ENCODE measurements around the gene SRRM2.

Gene SRRM2

GRCh38 chr16:2756288-2757015, 4.0 kb downstream of the SRRM2 start:
- Mint-ChIP-seq H3K27me3 (peaks cover 5% of the 10 kb centered on the region), H3K36me3 (peaks cover 77% of the 10 kb centered on the region), H3K4me3 (no peak overlapping the region), H3K9me3 (no peaks in the 10 kb centered on the region), H3K4me1 (peaks cover 51% of the 10 kb centered on the region), H3K27ac (no peak overlapping the region)
- DNase-seq: no peak
- CTCF ChIA-PET: interaction anchor here (0.7 kb wide), 1 partner anchor 30 kb away, joined by 3 read pairs; no protein-coding TSS in a partner anchor

- CTCF ChIA-PET: no interaction called here
- Mint-ChIP-seq H3K36me3 (peaks cover 86% of the 10 kb centered on the region), H3K4me3 (no peak overlapping the region), H3K27me3 (peaks cover 2% of the 10 kb centered on the region), H3K9me3 (no peaks in the 10 kb centered on the region), H3K4me1 (peaks cover 44% of the 10 kb centered on the region), H3K27ac (peak overlapping the region; percentile 38)
- DNase-seq: no peak
Observed at GRCh38 chr16:2757344-2757743, 4.9 kb downstream of the SRRM2 start.

- H3K27ac Mint-ChIP-seq: no peak overlapping the region
- H3K36me3 Mint-ChIP-seq: peaks cover 98% of the 10 kb centered on the region
- CTCF ChIA-PET: no interaction called here
- no peaks in the 10 kb centered on the region for H3K9me3 Mint-ChIP-seq
- no peak overlapping the region for H3K4me3 Mint-ChIP-seq
- no peaks in the 10 kb centered on the region for H3K27me3 Mint-ChIP-seq
- peaks cover 19% of the 10 kb centered on the region for H3K4me1 Mint-ChIP-seq
- no peak for DNase-seq
Observed at GRCh38 chr16:2761472-2761871, 9.0 kb downstream of the SRRM2 start.

GRCh38 chr16:2761886-2762583, 9.6 kb downstream of the SRRM2 start:
- no peak overlapping the region for H3K27ac Mint-ChIP-seq
- no peak overlapping the region for H3K4me3 Mint-ChIP-seq
- no peaks in the 10 kb centered on the region for H3K27me3 Mint-ChIP-seq
- peaks cover 98% of the 10 kb centered on the region for H3K36me3 Mint-ChIP-seq
- no peaks in the 10 kb centered on the region for H3K9me3 Mint-ChIP-seq
- DNase-seq: no peak
- peaks cover 13% of the 10 kb centered on the region for H3K4me1 Mint-ChIP-seq
- CTCF ChIA-PET: interaction anchor here (2.8 kb wide), 1 partner anchor 8 kb away, joined by 8 read pairs; no protein-coding TSS in a partner anchor

- peaks cover 8% of the 10 kb centered on the region for H3K4me1 Mint-ChIP-seq
- peaks cover 96% of the 10 kb centered on the region for H3K36me3 Mint-ChIP-seq
- H3K27ac Mint-ChIP-seq: no peak overlapping the region
- CTCF ChIA-PET: interaction anchor here (2.8 kb wide), 1 partner anchor 9 kb away, joined by 8 read pairs; no protein-coding TSS in a partner anchor
- no peaks in the 10 kb centered on the region for H3K9me3 Mint-ChIP-seq
- H3K4me3 Mint-ChIP-seq: no peak overlapping the region
- DNase-seq: no peak
- H3K27me3 Mint-ChIP-seq: no peaks in the 10 kb centered on the region
Observed at GRCh38 chr16:2762711-2763110, 10.3 kb downstream of the SRRM2 start.

- Mint-ChIP-seq H3K4me3 (no peak overlapping the region), H3K9me3 (no peaks in the 10 kb centered on the region), H3K4me1 (peaks cover 8% of the 10 kb centered on the region), H3K36me3 (peaks cover 96% of the 10 kb centered on the region), H3K27me3 (no peaks in the 10 kb centered on the region), H3K27ac (no peak overlapping the region)
- DNase-seq: no peak
- CTCF ChIA-PET: interaction anchor here (2.8 kb wide), 1 partner anchor 10 kb away, joined by 8 read pairs; no protein-coding TSS in a partner anchor
Observed at GRCh38 chr16:2763173-2763572, 10.7 kb downstream of the SRRM2 start.

GRCh38 chr16:2764718-2765117, 12.3 kb downstream of the SRRM2 start:
- H3K36me3 Mint-ChIP-seq: peaks cover 97% of the 10 kb centered on the region
- CTCF ChIA-PET: interaction anchor here (0.6 to 2.8 kb wide), 2 partner anchors 11 to 1880 kb away, joined by 3 to 8 read pairs; no protein-coding TSS in a partner anchor
- no peaks in the 10 kb centered on the region for H3K27me3 Mint-ChIP-seq
- H3K4me1 Mint-ChIP-seq: peaks cover 2% of the 10 kb centered on the region
- H3K4me3 Mint-ChIP-seq: no peak overlapping the region
- no peak for DNase-seq
- H3K9me3 Mint-ChIP-seq: no peaks in the 10 kb centered on the region
- no peak overlapping the region for H3K27ac Mint-ChIP-seq

GRCh38 chr16:2765462-2766404, 13.3 kb downstream of the SRRM2 start:
- Mint-ChIP-seq H3K27ac (no peak overlapping the region), H3K4me3 (no peak overlapping the region), H3K4me1 (no peaks in the 10 kb centered on the region), H3K36me3 (peaks cover 93% of the 10 kb centered on the region), H3K9me3 (no peaks in the 10 kb centered on the region), H3K27me3 (no peaks in the 10 kb centered on the region)
- DNase-seq: no peak
- CTCF ChIA-PET: interaction anchor here (0.6 to 0.7 kb wide), 2 partner anchors 8 to 1881 kb away, joined by 3 read pairs; no protein-coding TSS in a partner anchor

GRCh38 chr16:2766430-2767139, 14.1 kb downstream of the SRRM2 start:
- CTCF ChIA-PET: no interaction called here
- Mint-ChIP-seq H3K9me3 (no peaks in the 10 kb centered on the region), H3K27ac (peak overlapping the region; percentile 28), H3K4me3 (no peak overlapping the region), H3K36me3 (peaks cover 87% of the 10 kb centered on the region), H3K27me3 (no peaks in the 10 kb centered on the region), H3K4me1 (no peaks in the 10 kb centered on the region)
- DNase-seq: no peak

- Mint-ChIP-seq H3K27me3 (no peaks in the 10 kb centered on the region), H3K9me3 (no peaks in the 10 kb centered on the region), H3K4me1 (peaks cover 2% of the 10 kb centered on the region), H3K4me3 (no peak overlapping the region), H3K27ac (peak overlapping the region; percentile 56), H3K36me3 (peaks cover 85% of the 10 kb centered on the region)
- CTCF ChIA-PET: no interaction called here
- DNase-seq: no peak
Observed at GRCh38 chr16:2767140-2767731, 14.8 kb downstream of the SRRM2 start.

GRCh38 chr16:2767891-2768290, 15.5 kb downstream of the SRRM2 start:
- H3K36me3 Mint-ChIP-seq: peaks cover 83% of the 10 kb centered on the region
- H3K4me1 Mint-ChIP-seq: peaks cover 6% of the 10 kb centered on the region
- no peaks in the 10 kb centered on the region for H3K9me3 Mint-ChIP-seq
- H3K4me3 Mint-ChIP-seq: no peak overlapping the region
- peak overlapping the region; percentile 56 for H3K27ac Mint-ChIP-seq
- no peaks in the 10 kb centered on the region for H3K27me3 Mint-ChIP-seq
- DNase-seq: no peak
- CTCF ChIA-PET: no interaction called here

GRCh38 chr16:2768403-2769089, 16.1 kb downstream of the SRRM2 start:
- no peaks in the 10 kb centered on the region for H3K27me3 Mint-ChIP-seq
- no peak for DNase-seq
- no peaks in the 10 kb centered on the region for H3K9me3 Mint-ChIP-seq
- no peak overlapping the region for H3K27ac Mint-ChIP-seq
- CTCF ChIA-PET: no interaction called here
- H3K4me3 Mint-ChIP-seq: no peak overlapping the region
- H3K4me1 Mint-ChIP-seq: peaks cover 6% of the 10 kb centered on the region
- H3K36me3 Mint-ChIP-seq: peaks cover 80% of the 10 kb centered on the region

GRCh38 chr16:2769100-2769529, 16.7 kb downstream of the SRRM2 start:
- H3K27me3 Mint-ChIP-seq: no peaks in the 10 kb centered on the region
- H3K36me3 Mint-ChIP-seq: peaks cover 75% of the 10 kb centered on the region
- DNase-seq: no peak
- no peaks in the 10 kb centered on the region for H3K9me3 Mint-ChIP-seq
- H3K4me3 Mint-ChIP-seq: no peak overlapping the region
- CTCF ChIA-PET: no interaction called here
- H3K27ac Mint-ChIP-seq: peak overlapping the region; percentile 77
- peaks cover 6% of the 10 kb centered on the region for H3K4me1 Mint-ChIP-seq

All from activated naive CD4-positive, alpha-beta T cell treated with anti-CD3 and anti-CD28 coated beads, Interleukin-2, amount 10 ng/mL, durations not matched to agents 7 days and 5 days (primary cell).